GM18502 (cell line): Measurements from ENCODE around the gene KLRC2.
"Not testable (repeated sequence)": the region's sequence is repeated elsewhere in the genome, so short reads cannot be mapped to it uniquely, and the experiment has no call there.

Source experiments
- ATAC-seq: cut with Tn5 transposase; IDR thresholded peaks from one replicate; pipeline ENCODE4 v1.9.1; 2021; ENCODE audit warnings: mild to moderate bottlenecking; ENCODE audit not compliant: unreplicated experiment, poor library complexity

Gene KLRC2

GRCh38 chr12:10435816-10436215 lies at the start of gene KLRC2:
Gene KLRC2, minus strand, starts transcription at chr12:10436010. Its CDS starts 24 bp downstream, at chr12:10435986.
- ATAC-seq: not testable (repeated sequence)

GRCh38 chr12:10481901-10482300 lies 46.1 kb upstream of the KLRC2 start:
- ATAC-seq: not testable (repeated sequence)

DNA sequence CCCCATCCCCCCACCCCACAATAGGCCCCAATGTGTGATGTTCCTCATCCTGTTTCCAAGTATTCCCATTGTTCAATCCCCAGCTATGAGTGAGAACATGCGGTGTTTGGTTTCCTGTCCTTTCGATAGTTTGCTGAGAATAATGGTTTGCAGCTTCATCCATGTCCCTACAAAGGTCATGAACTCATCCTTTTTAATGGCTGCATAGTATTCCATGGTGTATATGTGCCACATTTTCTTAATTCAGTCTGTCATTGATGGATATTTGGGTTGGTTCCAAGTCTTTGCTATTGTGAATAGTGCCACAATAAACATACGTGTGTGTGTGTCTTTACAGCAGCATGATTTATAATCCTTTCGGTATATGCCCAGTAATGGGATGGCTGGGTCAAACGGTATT lies 37.0 kb upstream of the KLRC2 start:
- ATAC-seq: not testable (repeated sequence)

DNA sequence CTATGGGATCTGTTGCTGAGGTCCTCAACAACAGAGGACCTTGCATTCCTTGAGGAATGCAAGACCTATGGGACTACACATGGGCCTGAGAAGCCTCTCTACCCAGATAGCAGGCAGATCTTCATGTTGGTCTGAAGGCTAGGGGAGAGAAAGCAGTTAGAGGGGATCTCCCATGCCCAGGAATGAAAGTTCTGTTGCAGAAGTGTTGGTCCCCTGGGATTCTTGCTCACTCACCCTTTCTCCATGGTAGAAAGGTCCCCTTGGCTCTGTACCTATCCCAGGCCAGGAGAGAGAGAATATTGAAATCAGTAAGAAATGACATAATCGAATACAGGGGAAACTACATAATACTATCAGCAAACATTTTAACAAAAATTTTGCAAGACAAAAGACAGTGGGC lies 33.9 kb upstream of the KLRC2 start:
- no peak for ATAC-seq

DNA sequence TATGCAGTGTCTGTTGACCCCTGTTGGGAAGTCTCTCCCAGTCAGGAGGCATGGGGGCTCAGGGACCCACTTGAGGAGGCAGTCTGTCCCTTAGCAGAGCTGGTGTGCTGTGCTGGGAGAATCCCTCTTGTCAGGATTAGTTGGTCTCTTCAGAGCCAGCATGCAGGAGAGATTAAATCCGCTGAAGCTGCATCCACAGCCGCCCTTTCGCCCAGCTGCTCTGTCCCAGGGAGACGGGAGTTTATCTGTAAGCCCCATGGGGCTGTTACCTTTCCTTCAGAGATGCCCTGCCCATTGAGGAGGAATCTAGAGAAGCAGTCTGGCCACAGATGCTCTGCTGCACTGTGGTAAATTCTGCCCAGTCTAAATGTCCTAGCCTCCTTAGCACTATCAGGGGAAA lies 30.5 kb upstream of the KLRC2 start:
- ATAC-seq: no peak

DNA sequence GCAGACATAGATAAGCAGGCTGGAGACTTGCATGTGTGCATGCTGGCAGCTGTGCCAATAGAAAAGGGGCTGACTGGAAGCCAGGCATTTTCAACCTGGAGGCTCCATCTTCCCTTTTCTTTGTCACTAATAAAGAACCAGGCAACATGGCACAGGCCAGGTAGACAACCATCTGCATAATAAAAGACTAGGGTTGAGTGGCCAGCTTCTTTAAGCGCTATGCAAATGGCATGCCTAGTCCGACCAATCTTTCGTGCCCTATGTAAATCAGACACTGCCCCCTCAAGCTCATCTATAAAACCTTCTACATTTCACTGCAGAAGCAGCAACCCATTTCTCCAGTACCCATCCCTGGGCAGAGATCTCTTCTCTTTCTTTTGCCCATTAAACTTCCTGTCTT lies 21.9 kb upstream of the KLRC2 start:
- ATAC-seq: no peak

DNA sequence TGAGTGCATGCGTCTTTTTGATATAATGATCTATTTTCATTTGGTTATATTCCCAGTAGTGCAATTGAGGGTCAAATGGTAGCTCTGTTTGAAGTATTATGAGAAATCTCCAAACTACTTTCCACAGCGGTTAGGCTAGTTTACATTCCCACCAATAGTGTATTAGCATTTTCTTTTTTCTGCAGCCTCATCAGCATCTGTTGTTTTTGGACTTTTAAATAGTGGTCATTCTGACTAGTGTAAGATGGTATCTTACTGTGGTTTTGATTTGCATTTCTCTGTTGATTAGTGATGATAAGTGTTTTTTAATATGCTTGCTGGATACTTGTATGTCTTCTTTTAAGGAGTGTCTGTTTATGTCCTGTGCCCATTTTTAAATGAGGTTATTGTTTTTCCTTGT lies 21.0 kb upstream of the KLRC2 start:
- ATAC-seq: no peak

GRCh38 chr12:10455766-10456165 lies 20.0 kb upstream of the KLRC2 start:
- ATAC-seq: no peak

GRCh38 chr12:10454531-10454930 lies 18.7 kb upstream of the KLRC2 start:
- ATAC-seq: no peak

GRCh38 chr12:10453156-10453555 lies 17.3 kb upstream of the KLRC2 start, which contains the start of gene KLRC1:
Gene KLRC1, minus strand, starts transcription at chr12:10453377. Its CDS starts 2,221 bp downstream, at chr12:10451156.
- no peak for ATAC-seq

- ATAC-seq: no peak
These were observed 12.4 kb upstream of the KLRC2 start for GRCh38 chr12:10448236-10448635.

GRCh38 chr12:10446052-10446451 lies 10.2 kb upstream of the KLRC2 start:
- not testable (repeated sequence) for ATAC-seq

GRCh38 chr12:10441144-10441543 lies 5.3 kb upstream of the KLRC2 start:
- ATAC-seq: not testable (repeated sequence)

DNA sequence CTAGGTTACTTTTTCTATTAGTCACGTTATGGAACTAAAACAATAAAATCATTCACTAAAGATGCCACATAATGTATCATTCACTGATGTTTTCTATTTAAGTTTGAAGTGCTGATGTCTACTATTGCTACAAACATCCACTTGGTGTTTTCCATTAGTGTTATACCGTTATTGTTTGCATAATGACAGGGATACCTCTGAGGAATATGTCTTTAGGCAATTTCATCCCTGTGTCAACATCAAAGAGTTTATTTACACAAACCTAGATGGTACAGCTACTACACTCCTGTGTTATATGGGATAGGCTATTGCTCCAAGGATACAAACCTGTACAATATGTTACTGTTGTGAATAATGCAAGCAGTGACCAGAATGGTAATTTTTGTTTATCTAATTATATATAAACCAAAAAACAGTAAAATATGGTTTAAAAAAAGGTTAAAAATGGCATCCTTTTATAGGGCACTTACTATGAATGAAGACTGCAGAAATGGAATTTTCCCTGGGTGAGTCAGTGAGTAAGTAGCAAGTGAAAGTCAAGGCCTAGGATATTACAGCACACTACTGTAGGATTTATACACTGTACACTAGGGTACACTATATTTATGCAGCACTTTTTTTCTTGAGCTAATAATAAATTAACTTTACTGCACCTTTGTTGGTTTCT lies 3.9 kb upstream of the KLRC2 start:
- ATAC-seq: not testable (repeated sequence)

GRCh38 chr12:10437601-10438000 lies 1.8 kb upstream of the KLRC2 start:
- ATAC-seq: not testable (repeated sequence)

DNA sequence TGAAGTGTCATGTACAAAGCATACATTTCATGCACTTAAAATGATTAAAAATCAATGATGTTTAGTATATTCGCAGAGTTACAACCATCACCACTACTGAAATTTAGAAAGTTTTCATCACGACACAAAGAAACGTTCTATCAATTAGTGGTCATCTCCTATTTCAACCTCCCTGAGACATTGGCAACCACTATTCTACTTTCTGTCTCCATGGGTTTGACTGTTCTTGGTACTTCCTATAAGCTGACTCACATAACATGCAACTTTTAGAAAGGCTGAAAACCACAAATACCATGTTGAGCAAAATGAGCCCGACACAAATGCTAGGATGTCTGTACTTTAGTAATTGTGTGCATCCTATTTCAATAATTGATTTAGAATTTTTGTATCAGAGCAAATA lies 5.2 kb downstream of the KLRC2 start:
- ATAC-seq: not testable (repeated sequence)

- not testable (repeated sequence) for ATAC-seq
These were observed 9.9 kb downstream of the KLRC2 start for GRCh38 chr12:10425938-10426337.

DNA sequence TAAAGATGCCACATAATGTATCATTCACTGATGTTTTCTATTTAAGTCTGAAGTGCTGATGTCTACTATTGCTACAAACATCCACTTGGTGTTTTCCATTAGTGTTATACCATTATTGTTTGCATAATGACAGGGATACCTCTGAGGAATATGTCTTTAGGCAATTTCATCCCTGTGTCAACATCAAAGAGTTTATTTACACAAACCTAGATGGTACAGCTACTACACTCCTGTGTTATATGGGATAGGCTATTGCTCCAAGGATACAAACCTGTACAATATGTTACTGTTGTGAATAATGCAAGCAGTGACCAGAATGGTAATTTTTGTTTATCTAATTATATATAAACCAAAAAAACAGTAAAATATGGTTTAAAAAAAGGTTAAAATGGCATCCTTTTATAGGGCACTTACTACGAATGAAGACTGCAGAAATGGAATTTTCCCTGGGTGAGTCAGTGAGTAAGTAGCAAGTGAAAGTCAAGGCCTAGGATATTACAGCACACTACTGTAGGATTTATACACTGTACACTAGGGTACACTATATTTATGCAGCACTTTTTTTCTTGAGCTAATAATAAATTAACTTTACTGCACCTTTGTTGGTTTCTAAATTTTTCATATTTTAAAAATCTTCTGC lies 11.4 kb downstream of the KLRC2 start:
- not testable (repeated sequence) for ATAC-seq

DNA sequence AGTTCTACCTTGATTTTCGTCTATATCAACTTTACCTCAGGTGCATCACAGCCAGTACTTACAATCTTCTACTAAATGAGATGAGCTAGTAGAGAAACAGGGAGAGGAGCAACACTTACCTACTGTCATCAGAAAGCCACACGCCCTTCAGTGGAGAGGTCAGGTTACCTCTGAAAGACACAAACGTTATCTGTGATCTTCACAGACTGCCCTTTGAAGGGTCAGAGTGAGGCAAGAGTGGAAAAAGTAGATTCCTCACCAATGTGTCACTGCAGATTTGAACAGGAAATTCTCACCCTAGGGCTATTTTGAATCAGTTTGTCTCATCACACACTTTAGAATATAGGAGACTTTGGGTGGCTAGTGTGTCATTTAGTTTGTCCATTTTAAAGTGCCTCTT lies 13.7 kb downstream of the KLRC2 start:
- ATAC-seq: not testable (repeated sequence)

GRCh38 chr12:10420334-10420733 lies 15.5 kb downstream of the KLRC2 start, which contains the start of gene KLRC3:
Gene KLRC3, minus strand, starts transcription at chr12:10420595. Its CDS starts 45 bp downstream, at chr12:10420550.
- ATAC-seq: not testable (repeated sequence)

DNA sequence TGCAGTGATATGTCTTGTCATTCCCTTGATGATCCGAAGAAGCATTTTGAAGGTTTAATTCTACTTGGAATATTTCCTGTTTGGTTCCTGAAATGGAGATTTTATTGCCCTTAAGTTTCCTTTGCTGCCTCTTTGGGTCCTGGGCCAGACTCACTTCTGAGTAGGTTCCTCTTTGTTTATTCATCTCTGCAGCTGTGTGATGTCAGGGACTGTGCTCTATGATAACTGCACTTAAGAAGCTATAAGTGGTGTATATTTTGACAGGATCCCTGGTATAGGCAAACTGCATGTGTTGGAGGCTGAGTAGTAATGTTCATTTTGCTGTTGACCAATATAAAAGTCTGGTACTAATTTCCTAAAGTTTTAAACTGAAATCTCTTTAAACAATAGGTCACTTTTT lies 26.4 kb downstream of the KLRC2 start, which contains the start of gene KLRC4:
KLRC4 (minus strand) TSS at position 366 of the 400 bp plus-strand sequence; CDS start at position 184, 182 bp downstream.
- ATAC-seq: no peak

- no peak for ATAC-seq
These were observed 27.0 kb downstream of the KLRC2 start for GRCh38 chr12:10408842-10409241.
